GM12874 (cell line): Measurements from ENCODE around the gene NTN1.

ENCODE experiments used
- TF ChIP-seq, protein P1 (sequence below): IDR thresholded peaks from 2 replicates; pipeline ENCODE4 v1.5.1; 2011; ENCODE audit warnings: low read depth, mild to moderate bottlenecking, control low read depth, low read length, moderate library complexity; ENCODE audit not compliant: insufficient read depth

Gene NTN1

DNA sequence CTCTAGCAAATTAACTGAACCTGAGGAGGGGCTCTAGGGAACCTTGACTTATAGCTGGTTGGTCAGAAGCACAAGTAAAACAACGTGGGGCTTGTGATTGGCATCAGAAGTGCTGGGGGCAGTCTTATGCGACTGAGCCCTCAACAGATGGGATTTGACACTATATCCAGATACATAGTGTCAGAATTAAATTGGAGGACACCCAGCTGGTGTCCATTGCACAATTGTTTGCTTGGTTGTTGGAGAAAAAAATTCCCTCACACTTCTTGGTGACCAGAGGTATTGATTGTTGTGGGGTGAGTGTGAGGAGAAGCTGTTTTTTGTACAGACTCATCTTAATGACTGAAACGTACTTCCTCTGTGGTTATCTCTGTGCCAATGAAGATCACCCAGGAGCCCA lies 59.7 kb downstream of the NTN1 start:
- TF ChIP-seq, protein P1, sequence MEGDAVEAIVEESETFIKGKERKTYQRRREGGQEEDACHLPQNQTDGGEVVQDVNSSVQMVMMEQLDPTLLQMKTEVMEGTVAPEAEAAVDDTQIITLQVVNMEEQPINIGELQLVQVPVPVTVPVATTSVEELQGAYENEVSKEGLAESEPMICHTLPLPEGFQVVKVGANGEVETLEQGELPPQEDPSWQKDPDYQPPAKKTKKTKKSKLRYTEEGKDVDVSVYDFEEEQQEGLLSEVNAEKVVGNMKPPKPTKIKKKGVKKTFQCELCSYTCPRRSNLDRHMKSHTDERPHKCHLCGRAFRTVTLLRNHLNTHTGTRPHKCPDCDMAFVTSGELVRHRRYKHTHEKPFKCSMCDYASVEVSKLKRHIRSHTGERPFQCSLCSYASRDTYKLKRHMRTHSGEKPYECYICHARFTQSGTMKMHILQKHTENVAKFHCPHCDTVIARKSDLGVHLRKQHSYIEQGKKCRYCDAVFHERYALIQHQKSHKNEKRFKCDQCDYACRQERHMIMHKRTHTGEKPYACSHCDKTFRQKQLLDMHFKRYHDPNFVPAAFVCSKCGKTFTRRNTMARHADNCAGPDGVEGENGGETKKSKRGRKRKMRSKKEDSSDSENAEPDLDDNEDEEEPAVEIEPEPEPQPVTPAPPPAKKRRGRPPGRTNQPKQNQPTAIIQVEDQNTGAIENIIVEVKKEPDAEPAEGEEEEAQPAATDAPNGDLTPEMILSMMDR = no peak

DNA sequence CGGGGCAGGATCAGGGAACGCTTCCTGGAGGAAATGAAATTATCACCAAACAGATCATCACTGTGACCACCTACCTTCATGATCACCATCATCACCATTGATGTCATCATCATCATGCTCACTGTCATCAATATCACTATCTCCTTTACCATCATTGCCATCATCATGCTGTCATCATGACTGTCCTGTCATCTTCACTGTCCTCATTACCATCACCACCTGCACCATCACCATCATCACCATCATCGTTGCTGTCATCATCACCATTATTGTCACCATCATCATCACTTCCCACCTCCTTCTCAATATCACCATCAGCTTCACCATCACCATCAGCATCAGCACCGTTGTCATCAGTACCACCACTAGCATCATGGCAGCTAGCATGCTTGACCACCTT lies 65.3 kb downstream of the NTN1 start:
- TF ChIP-seq, protein P1 = no peak

DNA sequence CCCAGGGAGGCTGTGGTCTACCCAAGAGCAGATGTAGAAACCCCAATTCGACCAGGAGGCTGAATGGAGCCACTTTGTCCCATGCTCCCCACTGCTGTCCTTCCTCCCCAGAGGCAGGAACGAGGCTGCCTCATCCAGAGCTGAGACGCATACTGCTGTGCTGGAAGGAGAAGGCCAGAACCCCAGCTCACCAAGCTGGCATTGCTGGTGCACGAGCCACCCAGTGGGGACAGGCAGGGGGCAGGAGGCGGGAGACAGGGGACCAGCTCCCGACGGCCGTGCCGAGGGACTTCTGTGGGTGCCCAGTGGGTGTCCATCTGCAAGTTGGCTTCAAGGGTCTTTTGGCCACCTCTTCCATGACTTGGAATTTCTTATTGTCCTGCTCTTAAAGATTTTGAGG lies 66.6 kb downstream of the NTN1 start:
- TF ChIP-seq, protein P1 = no peak

DNA sequence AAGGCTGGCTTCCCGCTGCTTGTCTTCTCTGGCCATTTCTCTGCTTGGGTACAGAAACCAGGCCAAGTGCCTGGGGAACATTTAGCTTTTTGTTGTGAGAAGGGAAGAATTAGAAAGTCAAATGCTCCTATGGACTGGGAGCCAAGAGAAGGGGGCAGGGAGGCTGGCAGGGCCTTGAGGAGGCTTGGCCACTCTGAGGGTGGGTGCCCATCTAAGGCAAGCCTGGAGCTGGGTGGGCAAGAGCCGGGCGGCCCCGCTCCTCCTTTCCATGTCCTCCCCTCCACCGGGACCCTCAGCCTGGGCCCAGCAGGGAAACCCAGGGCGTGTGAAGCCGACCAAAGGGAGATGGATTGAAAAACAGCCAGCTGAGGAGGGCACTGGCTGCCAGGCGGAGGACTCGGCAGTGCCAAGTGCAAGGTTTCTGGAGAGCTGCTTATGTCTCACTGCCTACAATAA lies 69.4 kb downstream of the NTN1 start:
- TF ChIP-seq, protein P1 = no peak

DNA sequence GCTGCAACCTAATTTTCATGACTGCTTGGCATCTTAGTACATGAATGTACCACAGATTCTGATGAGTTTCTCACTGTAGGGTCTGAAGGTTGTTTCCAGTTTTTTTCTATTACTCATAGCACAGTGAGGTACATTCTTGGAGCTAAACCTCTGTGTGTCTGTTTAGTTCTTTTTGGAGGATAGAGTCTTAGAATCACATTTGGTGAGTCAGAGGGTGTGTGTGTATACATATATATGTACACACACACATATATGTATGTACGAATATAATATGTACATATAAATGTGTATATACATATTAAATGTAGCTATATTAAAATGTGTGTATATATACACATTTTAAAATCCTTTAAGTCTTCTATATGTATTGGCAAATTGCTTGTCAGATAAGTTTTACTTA lies 72.9 kb downstream of the NTN1 start:
- TF ChIP-seq, protein P1 = no peak

DNA sequence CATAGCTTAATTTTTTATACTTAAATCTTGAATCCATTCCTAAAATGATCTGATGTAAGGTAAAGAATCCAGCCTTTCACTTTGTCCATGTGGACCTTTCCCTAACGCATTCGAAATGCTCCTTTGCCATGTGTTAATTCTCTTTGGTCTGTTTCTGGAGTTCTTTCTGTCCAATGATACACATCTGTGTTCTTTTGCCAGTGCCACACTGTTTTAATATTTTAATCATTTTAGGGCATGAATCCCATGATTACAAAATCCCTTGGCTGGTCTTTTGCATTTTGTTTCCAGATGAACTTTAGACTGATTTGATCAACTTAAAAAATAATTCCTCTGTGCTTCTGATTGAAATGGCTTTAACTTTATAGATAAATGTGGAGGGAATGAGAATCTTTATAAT lies 74.1 kb downstream of the NTN1 start:
- TF ChIP-seq, protein P1 = no peak

DNA sequence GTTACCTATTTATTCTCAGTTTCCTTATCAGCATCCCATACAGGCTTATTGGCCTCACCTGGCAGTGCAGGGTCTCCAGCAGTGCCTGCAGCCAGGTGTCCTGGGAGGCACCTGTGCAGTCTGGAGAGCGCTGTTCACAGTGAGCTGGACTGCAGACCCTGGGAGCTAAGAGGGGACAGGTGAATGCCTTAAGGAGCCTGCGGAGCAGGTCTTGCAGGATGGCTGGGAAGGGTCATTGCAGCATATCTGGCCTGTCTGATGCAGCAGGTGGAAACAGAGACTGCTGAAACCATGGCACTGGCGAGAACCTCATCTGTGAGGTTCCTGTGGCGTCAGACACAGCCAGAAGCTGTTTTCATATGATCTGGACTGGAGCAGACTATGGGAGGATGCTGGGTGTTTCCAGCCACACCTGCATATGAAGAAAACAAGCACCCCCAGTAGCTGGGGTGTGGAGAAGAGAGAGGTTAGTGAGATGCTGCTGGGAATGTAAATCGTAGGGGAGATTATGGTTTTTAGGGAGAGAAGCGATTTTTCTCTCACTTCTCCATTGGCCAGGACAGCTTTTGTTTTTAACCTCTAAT lies 77.0 kb downstream of the NTN1 start:
- TF ChIP-seq, protein P1 = no peak

DNA sequence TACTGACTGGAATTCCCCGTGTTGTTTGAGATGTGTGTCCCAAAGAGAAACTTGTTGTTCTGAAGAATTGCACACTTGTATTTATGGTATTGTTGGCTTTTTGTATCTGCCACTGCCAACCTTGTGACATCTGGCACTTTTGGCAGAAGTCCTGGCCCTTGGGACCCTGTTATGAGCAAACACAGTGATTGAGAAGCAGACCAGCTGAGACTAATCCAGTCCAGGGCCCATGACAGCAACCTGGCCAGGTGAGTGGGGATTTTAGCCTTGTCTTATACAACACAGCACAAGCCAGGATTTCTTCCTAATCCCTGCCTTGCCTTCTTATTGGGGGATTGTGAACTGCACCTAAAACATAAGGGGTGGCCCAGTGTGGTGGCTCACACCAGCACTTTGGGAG lies 80.0 kb downstream of the NTN1 start:
- TF ChIP-seq, protein P1 = no peak
